Endothelial cell of umbilical vein (primary cell): ENCODE results near the gene SNAP25. TPM values are rescaled to one million over a fixed set of nuclear protein-coding genes. Genes with fewer than 3 reads are reported as not detected.

Experiments used
- BruUV-seq: library from RNA; stranded (reverse); fragments of 400-500 nt; replicated peaks from 2 replicates; lab custom pipeline; 2021; lab: Mats Ljungman, UMichigan
- CTCF ChIA-PET: fragments of 300-600, 350-600 bp; sonication (Branson Sonifier 250); formaldehyde crosslinking; loops from one replicate; lab custom pipeline; 2021; ENCODE audit warnings: antibody characterized with exemption, inconsistent platforms; lab: Charles Lee
- POLR2A ChIA-PET: fragments of 300-600, 350-600 bp; sonication (Branson Sonifier 250); formaldehyde crosslinking; loops from one replicate; lab custom pipeline; 2021; ENCODE audit warnings: antibody characterized with exemption, inconsistent platforms; lab: Charles Lee
- DNase-seq: peaks from one replicate; pipeline ENCODE4 v3.0.0-alpha.2; 2011; ENCODE audit warnings: low read depth, low spot score
- FAIRE-seq: peaks from 2 replicates; lab custom pipeline; 2011; peaks lifted over from hg19 to GRCh38; lab: Jason Lieb, UNC
- H2AFZ ChIP-seq: 2 replicates; pipeline ENCODE4 v1.6.0; 2012; ENCODE audit warnings: low read depth, low read length, control low read depth, inconsistent platforms
- H3K27ac ChIP-seq: 2 replicates; pipeline ENCODE4 v1.5.1; 2011; ENCODE audit warnings: low read depth, mild to moderate bottlenecking, control low read depth, low read length, moderate library complexity; ENCODE audit not compliant: insufficient read depth
- H3K27me3 ChIP-seq, 2 experiments: 2 replicates each; pipeline versions ENCODE4 v1.6.0 to v1.6.1; 2011; ENCODE audit warnings: low read length in 2 of 2, mixed read lengths in 1 of 2; ENCODE audit not compliant: control insufficient read depth in 2 of 2, insufficient read depth in 2 of 2
- H3K36me3 ChIP-seq, 2 experiments: 2 replicates in 1 of 2; 3 replicates in 1 of 2; pipeline ENCODE4 v1.5.1; 2011; ENCODE audit warnings: low read length in 2 of 2, mild to moderate bottlenecking in 1 of 2, moderate library complexity in 1 of 2; ENCODE audit not compliant: control insufficient read depth in 2 of 2, insufficient read depth in 2 of 2; ENCODE audit errors: extremely low read depth in 1 of 2
- H3K4me1 ChIP-seq: 3 replicates; pipeline ENCODE4 v1.5.1; 2011; ENCODE audit warnings: mild to moderate bottlenecking, low read length; ENCODE audit not compliant: control insufficient read depth, insufficient read depth; ENCODE audit errors: extremely low read depth
- H3K4me2 ChIP-seq: 2 replicates; pipeline ENCODE4 v1.6.1; 2011; ENCODE audit warnings: low read length, control low read depth, mixed read lengths; ENCODE audit not compliant: insufficient read depth
- H3K4me3 ChIP-seq, 3 experiments: fragments of 200-600 bp in 1 of 3; sonication (generic), shearing (Covaris generic) in 1 of 3; replicated peaks in 1 of 3; 2 replicates each; pipeline ENCODE4 v1.5.1; 2011 to 2016; ENCODE audit warnings: control low read depth in 3 of 3, low read length in 3 of 3, mild to moderate bottlenecking in 2 of 3, inconsistent platforms in 1 of 3, low read depth in 1 of 3, moderate library complexity in 1 of 3; ENCODE audit not compliant: insufficient read depth in 1 of 3
- H3K79me2 ChIP-seq: 2 replicates; pipeline ENCODE4 v1.6.0; 2012; ENCODE audit warnings: low read length, inconsistent platforms; ENCODE audit not compliant: control insufficient read depth, insufficient read depth
- H3K9ac ChIP-seq: replicated peaks from 2 replicates; pipeline ENCODE3; 2011; ENCODE audit warnings: low read length, control low read depth; ENCODE audit not compliant: insufficient read depth; ENCODE audit errors: extremely low read depth
- H3K9me1 ChIP-seq: replicated peaks from 3 replicates; pipeline ENCODE4 v1.6.0; 2011; ENCODE audit warnings: mild to moderate bottlenecking, low read length; ENCODE audit not compliant: control insufficient read depth, insufficient read depth; ENCODE audit errors: extremely low read depth
- H3K9me3 ChIP-seq: replicated peaks from 2 replicates; pipeline ENCODE4 v1.5.1; 2012; ENCODE audit warnings: low read length, inconsistent platforms; ENCODE audit not compliant: control insufficient read depth, insufficient read depth
- H4K20me1 ChIP-seq: replicated peaks from 2 replicates; pipeline ENCODE3; 2011; ENCODE audit warnings: mild to moderate bottlenecking, low read length; ENCODE audit not compliant: control insufficient read depth, insufficient read depth; ENCODE audit errors: extremely low read depth
- CTCF ChIP-seq, 2 donors: IDR thresholded peaks; 1 replicate in 1 of 2; 2 replicates in 1 of 2; pipeline ENCODE4 v1.5.1; 2011; ENCODE audit warnings: low read length in 2 of 2, mild to moderate bottlenecking in 2 of 2, moderate library complexity in 2 of 2, control low read depth in 1 of 2, inconsistent platforms in 1 of 2, low read depth in 1 of 2; ENCODE audit not compliant: insufficient read depth in 1 of 2; ENCODE audit errors: extremely low read depth in 1 of 2
- EZH2 ChIP-seq: IDR thresholded peaks from 2 replicates; pipeline ENCODE4 v1.6.1; 2012; ENCODE audit warnings: borderline replicate concordance, low read depth, mild to moderate bottlenecking, moderate library complexity, low read length, inconsistent platforms; ENCODE audit not compliant: severe bottlenecking
- FOS ChIP-seq: IDR thresholded peaks from 2 replicates; pipeline ENCODE4 v1.6.1; 2011; ENCODE audit warnings: mild to moderate bottlenecking, low read length, moderate library complexity, borderline replicate concordance; ENCODE audit not compliant: insufficient read depth
- GATA2 ChIP-seq: IDR thresholded peaks from 2 replicates; pipeline ENCODE4 v1.7.0; 2011; ENCODE audit warnings: low read depth, mild to moderate bottlenecking, moderate library complexity, mixed read lengths, low read length; ENCODE audit not compliant: insufficient read length, insufficient read depth
- JUN ChIP-seq: IDR thresholded peaks from 2 replicates; pipeline ENCODE4 v1.6.1; 2011; ENCODE audit warnings: borderline replicate concordance, low read depth; ENCODE audit not compliant: insufficient read length, insufficient read depth
- MAX ChIP-seq: IDR thresholded peaks from 2 replicates; pipeline ENCODE4 v1.6.1; 2011; ENCODE audit not compliant: insufficient read depth, insufficient read length
- MYC ChIP-seq: IDR thresholded peaks from one replicate; pipeline ENCODE4 v1.6.1; 2011; ENCODE audit warnings: mild to moderate bottlenecking, low read depth, low read length
- POLR2A ChIP-seq: IDR thresholded peaks from 2 replicates; pipeline ENCODE4 v1.6.1; 2012; ENCODE audit warnings: low read depth, mild to moderate bottlenecking, control low read depth, low read length
- POLR2AphosphoS5 ChIP-seq: IDR thresholded peaks from 2 replicates; pipeline ENCODE4 v1.6.1; 2012; ENCODE audit warnings: low read depth, mild to moderate bottlenecking, control low read depth, low read length, moderate library complexity; ENCODE audit not compliant: insufficient read depth
- dilution Hi-C: fragments of 300-500 bp; cut with MboI; formaldehyde crosslinking; loops from one replicate; pipeline ENCODE4 v1.15.0; 2019; ENCODE audit warnings: low sequenced_read_pairs; ENCODE audit not compliant: extremely low pct_ligation_motif_present
- intact Hi-C: fragments of 100-400 bp; cut with micrococcal nuclease; formaldehyde crosslinking; loops from one replicate; pipeline ENCODE4 v1.10.0; 2022
- polyA plus RNA-seq, 4 experiments: library from polyadenylated mRNA; depleted of rRNA in 3 of 4; stranded (reverse) in 3 of 4; unstranded in 1 of 4; fragments of >200 nt; gene quantifications; 2 replicates each; pipeline versions ENCODE4 v1.2.1 to v1.2.3, GENCODE V29; 2011 to 2012; ENCODE audit warnings: missing spikeins in 1 of 4
- total RNA-seq: library from RNA; stranded (reverse); gene quantifications from 2 replicates; pipeline ENCODE4 v1.2.3, GENCODE V29; 2021

The SNAP25 gene
- total and polyA plus RNA-seq, 2 donors (not counting 3 experiments of a cell fraction or from before 2014, with no cell fraction given) = 3.9 to 4.4 TPM

GRCh38 chr20:10268636-10269035 lies 50.0 kb downstream of the SNAP25 start:
- CTCF ChIA-PET = no interaction called here

More at GRCh38 chr20:10268636-10269035, 50.0 kb downstream of the SNAP25 start:
- FAIRE-seq (no peak), DNase-seq (no peak)
- Histone ChIP-seq H3K4me2 (no peak overlapping the region), H3K79me2 (no peaks in the 10 kb centered on the region), H3K9me3 (no peaks in the 10 kb centered on the region), H3K4me3 (no peak overlapping the region), H3K27me3 (no peaks in the 10 kb centered on the region), H3K36me3 (no peaks in the 10 kb centered on the region), H3K9me1 (no peaks in the 10 kb centered on the region), H3K9ac (no peak overlapping the region), H4K20me1 (no peaks in the 10 kb centered on the region), H3K4me1 (no peaks in the 10 kb centered on the region), H3K27ac (no peak overlapping the region), H2AFZ (no peak overlapping the region)
- TF ChIP-seq MYC = no peak
- no peak for TF ChIP-seq EZH2
- no peak for TF ChIP-seq FOS
- TF ChIP-seq POLR2A = no peak
- TF ChIP-seq GATA2 = no peak
- TF ChIP-seq JUN = no peak
- TF ChIP-seq POLR2AphosphoS5 = no peak
- no peak for TF ChIP-seq MAX
- TF ChIP-seq CTCF (IDR thresholded peaks at IDR 0.05; ENCODE audit: extremely low read depth in 1 of 2, insufficient read depth in 1 of 2, low read depth in 1 of 2, low read length in 2 of 2) = no peak
- intact Hi-C loops (no loop called here), dilution Hi-C loops (no loop called here)
- POLR2A ChIA-PET = no interaction called here
- no TSS peak for BruUV-seq
